Measurements from ENCODE around the gene ZNF564.
A peak's percentile ranks its signal among the peaks of the same experiment; 100 is the strongest.
"Not testable (repeated sequence)": the region's sequence is repeated elsewhere in the genome, so short reads cannot be mapped to it uniquely, and the experiment has no call there.

Gene ZNF564

GRCh38 chr19:12495002-12495802 is 56.1 kb downstream of the ZNF564 start:
- DNase-seq, result peak; percentile 94

GRCh38 chr19:12494260-12494860 is 56.9 kb downstream of the ZNF564 start:
- DNase-seq, result no peak

GRCh38 chr19:12486265-12486783 is 65.0 kb downstream of the ZNF564 start:
- DNase-seq, result not testable (repeated sequence)

- DNase-seq, result no peak
Observed at GRCh38 chr19:12485571-12485970, 65.7 kb downstream of the ZNF564 start.

GRCh38 chr19:12485052-12485416 is 66.2 kb downstream of the ZNF564 start:
- no peak for DNase-seq

GRCh38 chr19:12484371-12485051 is 66.8 kb downstream of the ZNF564 start, which contains the start of gene ZNF709:
Gene ZNF709 (minus strand): TSS chr19:12484816. CDS start chr19:12484657, 159 bp downstream.
- DNase-seq, result peak; percentile 83

- DNase-seq, result no peak
Observed at GRCh38 chr19:12484011-12484370, 67.3 kb downstream of the ZNF564 start.

GRCh38 chr19:12482509-12482886 is 68.8 kb downstream of the ZNF564 start:
- no peak for DNase-seq

- no peak for DNase-seq
Observed at GRCh38 chr19:12481781-12482508, 69.3 kb downstream of the ZNF564 start.

GRCh38 chr19:12478234-12478941 is 72.9 kb downstream of the ZNF564 start:
- no peak for DNase-seq
